Peyer's patch (tissue), 4 donors: Measurements from ENCODE around the gene TMEM42. TPM values are rescaled to one million over a fixed set of nuclear protein-coding genes. Genes with fewer than 3 reads are reported as not detected.

ENCODE experiments used
- DNase-seq, 3 donors: peaks; one replicate each; pipeline ENCODE4 v3.0.0-alpha.2; 2017 to 2019
- H3K27ac ChIP-seq, 4 donors: fragments of 200-600 bp; sonication (generic); one replicate each; pipeline ENCODE4 v1.5.1; 2016 to 2019
- H3K27me3 ChIP-seq, 2 donors: fragments of 200-600 bp; sonication (generic); one replicate each; pipeline ENCODE4 v1.5.1; 2019
- H3K36me3 ChIP-seq, 3 donors: fragments of 200-600 bp; sonication (generic); one replicate each; pipeline ENCODE4 v1.5.1; 2016 to 2019
- H3K4me1 ChIP-seq, 4 donors: fragments of 200-600 bp; sonication (generic); one replicate each; pipeline ENCODE4 v1.5.1; 2016 to 2019
- H3K4me3 ChIP-seq, 4 donors: fragments of 200-600 bp; sonication (generic); 1 replicate in 3 of 4; 2 replicates in 1 of 4; pipeline ENCODE4 v1.5.1; 2016 to 2019; ENCODE audit warnings: mild to moderate bottlenecking in 1 of 4
- H3K9me3 ChIP-seq, 4 donors: fragments of 200-600 bp; sonication (generic); one replicate each; pipeline ENCODE4 v1.5.1; 2016 to 2019; ENCODE audit warnings: mild to moderate bottlenecking in 1 of 4
- CTCF ChIP-seq, 6 experiments: fragments of 450-650 bp in 4 of 6; fragments of 200-600 bp in 2 of 6; sonication (generic) in 1 of 6; IDR thresholded peaks; one replicate each; pipeline ENCODE4 v1.5.1; 2017 to 2019; ENCODE audit warnings: antibody characterized with exemption in 6 of 6, mild to moderate bottlenecking in 3 of 6, moderate library complexity in 1 of 6
- POLR2A ChIP-seq, 2 donors: fragments of 450-650 bp; IDR thresholded peaks; one replicate each; pipeline ENCODE4 v1.5.1; 2017; ENCODE audit warnings: antibody characterized with exemption in 2 of 2, mild to moderate bottlenecking in 2 of 2, moderate library complexity in 2 of 2
- total RNA-seq, 4 donors: library from RNA; depleted of rRNA; stranded (reverse); fragments of >200 nt; gene quantifications; one replicate each; pipeline ENCODE4 v1.1.0, GENCODE V29; 2016

The TMEM42 gene
- total RNA-seq, 4 donors from 2014 or later, result 8.9 to 12.6 (median 10.6) TPM

- Histone ChIP-seq H3K27me3 (no peaks in the 10 kb centered on the region), H3K36me3 (no peaks in the 10 kb centered on the region), H3K4me3 (no peak overlapping the region), H3K4me1 (no peaks in the 10 kb centered on the region), H3K9me3 (no peaks in the 10 kb centered on the region), H3K27ac (no peak overlapping the region)
- TF ChIP-seq POLR2A (IDR thresholded peaks at IDR 0.05), result no peak
- no peak for TF ChIP-seq CTCF (IDR thresholded peaks at IDR 0.05)
- no peak for DNase-seq
Measured at GRCh38 chr3:44831232-44831631, 30.5 kb upstream of the TMEM42 start.

GRCh38 chr3:44832032-44832431, 29.7 kb upstream of the TMEM42 start:
- DNase-seq, result no peak
- no peaks in the 10 kb centered on the region for H3K4me1 ChIP-seq
- no peak for TF ChIP-seq POLR2A (IDR thresholded peaks at IDR 0.05)
- no peak for TF ChIP-seq CTCF (IDR thresholded peaks at IDR 0.05)
- H3K27me3 ChIP-seq, result no peaks in the 10 kb centered on the region
- H3K36me3 ChIP-seq, result no peaks in the 10 kb centered on the region
- no peak overlapping the region for H3K27ac ChIP-seq
- no peak overlapping the region for H3K4me3 ChIP-seq
- H3K9me3 ChIP-seq, result no peaks in the 10 kb centered on the region

GRCh38 chr3:44832965-44833364, 28.7 kb upstream of the TMEM42 start:
- no peak for DNase-seq
- Histone ChIP-seq H3K4me1 (no peaks in the 10 kb centered on the region), H3K4me3 (no peak overlapping the region), H3K36me3 (no peaks in the 10 kb centered on the region), H3K27me3 (no peaks in the 10 kb centered on the region), H3K9me3 (no peaks in the 10 kb centered on the region), H3K27ac (no peak overlapping the region)
- TF ChIP-seq POLR2A (IDR thresholded peaks at IDR 0.05) (no peak), CTCF (IDR thresholded peaks at IDR 0.05) (no peak)

- Histone ChIP-seq H3K9me3 (no peaks in the 10 kb centered on the region), H3K4me3 (no peak overlapping the region), H3K4me1 (no peaks in the 10 kb centered on the region), H3K36me3 (no peaks in the 10 kb centered on the region), H3K27me3 (no peaks in the 10 kb centered on the region), H3K27ac (no peak overlapping the region)
- TF ChIP-seq POLR2A (IDR thresholded peaks at IDR 0.05), result no peak
- no peak for TF ChIP-seq CTCF (IDR thresholded peaks at IDR 0.05)
- DNase-seq, result no peak
Measured at GRCh38 chr3:44833394-44833793, 28.3 kb upstream of the TMEM42 start.

- no peak for TF ChIP-seq POLR2A (IDR thresholded peaks at IDR 0.05)
- TF ChIP-seq CTCF (IDR thresholded peaks at IDR 0.05), result no peak
- Histone ChIP-seq H3K27me3 (no peaks in the 10 kb centered on the region), H3K4me1 (no peaks in the 10 kb centered on the region), H3K4me3 (no peak overlapping the region), H3K27ac (no peak overlapping the region), H3K9me3 (no peaks in the 10 kb centered on the region), H3K36me3 (no peaks in the 10 kb centered on the region)
- no peak for DNase-seq
Measured at GRCh38 chr3:44835684-44836083, 26.0 kb upstream of the TMEM42 start.

GRCh38 chr3:44842376-44842775, 19.3 kb upstream of the TMEM42 start:
- H3K27me3 ChIP-seq, result no peaks in the 10 kb centered on the region
- no peak for DNase-seq
- peaks cover 0 to 5% (median 0%) of the 10 kb centered on the region in 3 donors for H3K36me3 ChIP-seq
- H3K4me1 ChIP-seq, result no peaks in the 10 kb centered on the region
- TF ChIP-seq POLR2A (IDR thresholded peaks at IDR 0.05) (no peak), CTCF (IDR thresholded peaks at IDR 0.05) (no peak)
- no peak overlapping the region for H3K4me3 ChIP-seq
- H3K27ac ChIP-seq, result no peak overlapping the region
- H3K9me3 ChIP-seq, result no peaks in the 10 kb centered on the region
